ENCODE measurements around the gene HK3.

HK3 gene

GRCh38 chr5:176888865-176889165 lies 10.3 kb downstream of the HK3 start:
- no peak for DNase-seq (ENCODE audit: extremely low read depth, low read depth)
- TF ChIP-seq CTCF (IDR thresholded peaks at IDR 0.05; ENCODE audit: low read depth, low read length) = no peak

GRCh38 chr5:176888016-176888864 lies 10.9 kb downstream of the HK3 start:
- no peak for TF ChIP-seq CTCF (IDR thresholded peaks at IDR 0.05; ENCODE audit: low read depth, low read length)
- no peak for DNase-seq (ENCODE audit: extremely low read depth, low read depth)

- TF ChIP-seq CTCF (IDR thresholded peaks at IDR 0.05; ENCODE audit: low read depth, low read length) = no peak
- no peak for DNase-seq (ENCODE audit: extremely low read depth, low read depth)
These were observed 11.8 kb downstream of the HK3 start for GRCh38 chr5:176887252-176887849.

GRCh38 chr5:176886336-176887251 lies 12.6 kb downstream of the HK3 start:
- DNase-seq (ENCODE audit: extremely low read depth, low read depth) = no peak
- no peak for TF ChIP-seq CTCF (IDR thresholded peaks at IDR 0.05; ENCODE audit: low read depth, low read length)

GRCh38 chr5:176884571-176884890 lies 14.6 kb downstream of the HK3 start:
- no peak for DNase-seq (ENCODE audit: extremely low read depth, low read depth)
- TF ChIP-seq CTCF (IDR thresholded peaks at IDR 0.05; ENCODE audit: low read depth, low read length) = no peak

- no peak for DNase-seq (ENCODE audit: extremely low read depth, low read depth)
- TF ChIP-seq CTCF (IDR thresholded peaks at IDR 0.05; ENCODE audit: low read depth, low read length) = no peak
These were observed 15.2 kb downstream of the HK3 start for GRCh38 chr5:176883700-176884570.

All from AG09319 (cell line).